ENCODE results near the gene TLR9. TPM values are rescaled to one million over a fixed set of nuclear protein-coding genes. Genes with fewer than 3 reads are reported as not detected.
"Not testable (repeated sequence)": the region's sequence is repeated elsewhere in the genome, so short reads cannot be mapped to it uniquely, and the experiment has no call there.

Gene TLR9
- total RNA-seq, 1 donor from 2014 or later: not detected

- TF ChIP-seq CTCF (conservative IDR thresholded peaks at IDR 0.05; ENCODE audit: low read depth, low read length): no peak
- DNase-seq (ENCODE audit: low read depth): no peak
- H3K4me3 ChIP-seq (ENCODE audit: low read depth, low read length): no peak overlapping the region
Measured at GRCh38 chr3:52184690-52185089, 40.8 kb downstream of the TLR9 start.

GRCh38 chr3:52183786-52184445 is 41.5 kb downstream of the TLR9 start:
- no peak for DNase-seq (ENCODE audit: low read depth)
- TF ChIP-seq CTCF (conservative IDR thresholded peaks at IDR 0.05; ENCODE audit: low read depth, low read length): no peak
- no peak overlapping the region for H3K4me3 ChIP-seq (ENCODE audit: low read depth, low read length)

- no peak for TF ChIP-seq CTCF (conservative IDR thresholded peaks at IDR 0.05; ENCODE audit: low read depth, low read length)
- no peak for DNase-seq (ENCODE audit: low read depth)
- H3K4me3 ChIP-seq (ENCODE audit: low read depth, low read length): no peak overlapping the region
Measured at GRCh38 chr3:52182691-52183090, 42.8 kb downstream of the TLR9 start.

GRCh38 chr3:52182196-52182595 is 43.2 kb downstream of the TLR9 start:
- no peak overlapping the region for H3K4me3 ChIP-seq (ENCODE audit: low read depth, low read length)
- no peak for DNase-seq (ENCODE audit: low read depth)
- no peak for TF ChIP-seq CTCF (conservative IDR thresholded peaks at IDR 0.05; ENCODE audit: low read depth, low read length)

GRCh38 chr3:52181543-52181942 is 43.9 kb downstream of the TLR9 start:
- TF ChIP-seq CTCF (conservative IDR thresholded peaks at IDR 0.05; ENCODE audit: low read depth, low read length): no peak
- DNase-seq (ENCODE audit: low read depth): no peak

GRCh38 chr3:52178537-52178936 is 46.9 kb downstream of the TLR9 start:
- DNase-seq (ENCODE audit: low read depth): no peak
- no peak for TF ChIP-seq CTCF (conservative IDR thresholded peaks at IDR 0.05; ENCODE audit: low read depth, low read length)
- no peak overlapping the region for H3K4me3 ChIP-seq (ENCODE audit: low read depth, low read length)

More at GRCh38 chr3:52181543-52181942, 43.9 kb downstream of the TLR9 start:
- no peak overlapping the region for H3K4me3 ChIP-seq (ENCODE audit: low read depth, low read length)

- not testable (repeated sequence) for DNase-seq (ENCODE audit: low read depth); H3K4me3 ChIP-seq (ENCODE audit: low read depth, low read length)
Measured at GRCh38 chr3:52178126-52178525, 47.3 kb downstream of the TLR9 start.
